HCT116 (cell line): Measurements from ENCODE around the gene GPR22.

Experiments used
- CEBPB ChIP-seq: IDR thresholded peaks from 2 replicates; pipeline ENCODE4 v1.6.1; 2012; ENCODE audit warnings: low read depth
- CTCF ChIP-seq, 3 experiments: fragments of 200-600 bp in 1 of 3; sonication (generic) in 1 of 3; IDR thresholded peaks in 2 of 3; conservative IDR thresholded peaks in 1 of 3; 2 replicates each; pipeline ENCODE4 v1.5.1; 2012 to 2017; ENCODE audit warnings: low read depth in 2 of 3, low read length in 2 of 3, antibody characterized with exemption in 1 of 3, borderline replicate concordance in 1 of 3, control low read depth in 1 of 3, mild to moderate bottlenecking in 1 of 3, mixed read lengths in 1 of 3, mixed run types in 1 of 3, moderate library complexity in 1 of 3; ENCODE audit not compliant: insufficient read depth in 1 of 3
- ELF1 ChIP-seq: IDR thresholded peaks from 2 replicates; pipeline ENCODE4 v1.6.1; 2012; ENCODE audit warnings: low read depth, borderline replicate concordance
- FOSL1 ChIP-seq: IDR thresholded peaks from 2 replicates; pipeline ENCODE4 v1.6.1; 2012; ENCODE audit warnings: low read depth
- MAX ChIP-seq: IDR thresholded peaks from 2 replicates; pipeline ENCODE4 v1.6.1; 2012
- POLR2AphosphoS5 ChIP-seq: IDR thresholded peaks from 2 replicates; pipeline ENCODE4 v1.6.1; 2011; ENCODE audit warnings: mild to moderate bottlenecking, low read depth, low read length, moderate library complexity
- RAD21 ChIP-seq: IDR thresholded peaks from 2 replicates; pipeline ENCODE4 v1.6.1; 2012; ENCODE audit warnings: low read depth, mild to moderate bottlenecking

GRCh38 chr7:107468824-107469223, 1.0 kb upstream of the GPR22 start:
- TF ChIP-seq FOSL1 (no peak), CTCF (IDR thresholded peaks at IDR 0.05 in 2 of 3, conservative IDR thresholded peaks at IDR 0.05 in 1 of 3; ENCODE audit: borderline replicate concordance in 1 of 3, insufficient read depth in 1 of 3, low read depth in 2 of 3, low read length in 2 of 3) (no peak), MAX (no peak), CEBPB (no peak), POLR2AphosphoS5 (no peak), ELF1 (no peak), RAD21 (no peak)
